HG03095 (cell line): ENCODE data around the gene TEX29.

ENCODE experiments used
- ATAC-seq: cut with Tn5 transposase; IDR thresholded peaks from one replicate; pipeline ENCODE4 v1.9.1; 2021; ENCODE audit warnings: moderate library complexity; ENCODE audit not compliant: unreplicated experiment

Gene TEX29

DNA sequence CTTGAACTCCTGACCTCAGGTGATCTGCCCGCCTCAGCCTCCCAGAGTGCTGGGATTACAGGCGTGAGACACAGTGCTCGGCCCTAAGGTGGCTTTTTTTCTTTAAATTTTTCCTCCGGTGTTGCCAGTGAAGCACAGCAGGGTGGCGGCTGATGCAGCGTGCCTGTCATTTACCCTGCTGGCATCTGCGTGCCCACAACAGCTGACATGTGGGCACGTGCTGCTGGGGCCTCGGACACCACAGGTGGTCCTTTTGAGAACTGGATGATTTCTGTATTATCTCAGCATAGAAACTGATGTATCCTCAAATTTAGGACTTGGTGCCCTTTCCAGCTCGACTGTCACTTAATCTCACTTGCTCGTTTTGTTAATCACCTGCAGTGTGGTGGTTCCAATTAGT lies 31.2 kb upstream of the TEX29 start:
- ATAC-seq = no peak

DNA sequence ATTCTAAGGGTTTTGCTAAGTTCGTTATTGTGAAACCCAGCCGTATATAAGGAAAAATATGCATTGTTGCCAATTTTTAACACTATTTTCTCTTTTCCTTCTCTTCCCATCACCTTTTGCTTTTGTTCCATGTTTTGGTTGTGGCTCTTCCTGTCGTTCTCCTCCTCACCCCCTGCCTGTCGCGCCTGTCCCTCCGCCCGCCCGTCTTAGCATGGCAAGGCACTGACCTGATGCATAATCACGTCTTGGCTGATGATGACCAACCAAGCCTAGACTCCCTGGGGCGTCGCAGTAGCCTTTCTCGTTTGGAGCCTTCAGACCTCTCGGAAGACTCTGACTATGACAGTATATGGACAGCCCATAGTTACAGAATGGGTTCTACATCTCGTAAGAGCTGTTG lies 28.5 kb upstream of the TEX29 start:
- no peak for ATAC-seq

DNA sequence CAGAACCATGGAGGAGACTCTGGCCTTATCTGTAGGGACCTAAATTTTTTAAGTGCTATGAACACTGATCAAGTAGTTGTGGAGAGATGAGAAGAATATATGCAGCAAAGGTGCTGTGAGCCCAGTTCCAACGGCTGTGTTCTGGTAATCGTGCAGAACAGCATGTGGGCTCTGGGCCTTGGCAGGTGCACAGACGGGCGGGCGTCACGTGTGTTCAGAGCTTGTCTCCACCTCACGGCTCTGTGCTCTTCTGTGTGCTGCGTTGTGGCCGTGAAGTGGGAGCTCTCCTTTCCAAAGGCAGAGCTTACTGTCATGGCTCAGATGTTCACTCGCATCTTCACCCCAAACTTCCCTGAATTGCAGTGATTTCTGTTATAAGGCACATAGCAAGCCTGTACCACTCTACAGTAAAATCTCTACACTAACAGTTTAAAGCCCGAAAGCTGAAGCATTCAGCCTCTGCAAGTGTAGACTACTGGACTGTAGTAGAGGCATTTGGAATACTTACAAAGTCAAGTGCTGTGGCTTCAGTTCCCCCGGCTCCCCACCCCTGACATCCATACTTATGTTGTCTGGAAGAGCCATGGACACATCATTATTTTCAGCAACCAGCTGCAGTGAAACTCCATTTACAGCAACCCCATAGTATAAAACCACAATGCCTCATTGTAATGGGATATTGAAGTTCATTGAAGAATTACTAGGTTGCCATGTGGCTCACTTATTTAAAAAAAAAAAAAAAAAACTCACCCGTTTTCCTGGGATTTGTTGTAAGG lies 27.5 kb upstream of the TEX29 start:
- ATAC-seq = no peak

DNA sequence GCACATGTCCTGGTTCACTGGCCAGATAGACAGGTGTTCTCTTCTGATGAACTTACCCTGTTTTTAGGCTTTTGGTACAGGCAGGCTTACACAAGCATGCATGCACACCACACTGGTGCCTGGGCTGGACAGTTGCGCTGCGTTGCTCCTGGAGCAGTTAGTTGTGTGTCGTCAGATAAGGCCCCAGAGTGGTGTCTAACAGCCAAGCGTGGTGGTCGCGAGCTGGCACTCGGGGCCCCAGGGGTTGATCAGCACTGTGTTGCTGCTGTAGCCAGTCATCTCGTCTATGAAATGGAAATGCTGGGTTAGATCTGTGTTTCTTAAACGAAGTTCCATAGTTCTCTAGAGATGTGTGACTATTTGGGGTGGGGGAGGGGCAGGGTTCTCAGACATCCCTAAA lies 24.6 kb upstream of the TEX29 start:
- ATAC-seq = no peak

DNA sequence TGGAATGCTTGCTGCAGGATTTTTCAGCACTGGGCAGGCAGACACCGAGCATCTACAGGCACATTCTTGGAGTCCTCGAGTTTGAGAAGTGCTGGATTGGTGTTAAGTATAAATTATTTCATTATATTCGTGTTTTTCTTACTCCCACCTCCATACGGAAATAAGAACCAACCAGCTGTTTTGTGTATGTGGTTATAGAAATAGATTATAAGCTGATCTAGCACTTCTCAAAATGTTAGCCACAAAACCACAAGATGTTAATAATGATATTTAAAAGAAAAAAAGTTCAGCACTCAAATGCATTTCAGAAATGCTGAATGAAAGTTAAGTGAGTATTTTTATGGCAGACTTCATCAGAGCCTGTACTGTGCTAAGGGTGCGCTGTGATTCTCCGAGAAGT lies 24.0 kb upstream of the TEX29 start:
- no peak for ATAC-seq

DNA sequence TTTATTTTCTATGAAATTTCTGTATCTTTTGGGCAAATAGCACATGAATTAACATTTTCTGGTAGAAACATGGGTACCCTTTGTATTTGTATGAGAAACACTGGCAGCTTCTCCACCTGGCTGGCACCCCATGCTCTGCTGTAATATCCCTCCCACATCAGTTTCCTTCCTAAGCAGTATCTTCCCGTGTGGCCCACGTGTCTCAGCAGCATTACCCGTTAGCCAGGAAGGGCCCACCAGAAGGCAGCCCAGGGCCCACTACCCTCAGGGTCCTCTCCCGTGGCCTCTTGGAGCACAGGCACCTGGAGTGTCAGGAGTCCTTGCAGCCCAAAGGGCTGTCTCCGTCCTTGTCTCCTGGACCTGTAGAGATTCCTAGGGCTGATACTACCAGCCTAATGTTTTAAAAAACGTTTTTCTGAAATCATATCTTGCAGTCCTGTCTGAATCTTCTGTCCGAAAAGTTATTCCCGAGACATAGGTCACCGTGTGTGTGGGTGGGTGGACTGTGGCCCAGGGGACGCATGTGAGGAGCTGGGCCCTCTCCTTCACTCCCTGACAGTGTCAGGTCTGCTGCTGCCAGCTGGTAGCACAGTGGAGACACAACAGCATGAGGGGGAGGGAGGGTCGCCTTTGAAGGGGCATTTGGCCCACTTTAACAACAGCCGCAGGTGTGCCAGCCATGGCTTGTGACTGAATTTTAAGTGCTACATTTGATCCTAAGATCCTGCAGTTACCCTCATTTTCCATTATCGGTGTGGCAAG lies 22.0 kb upstream of the TEX29 start:
- no peak for ATAC-seq

DNA sequence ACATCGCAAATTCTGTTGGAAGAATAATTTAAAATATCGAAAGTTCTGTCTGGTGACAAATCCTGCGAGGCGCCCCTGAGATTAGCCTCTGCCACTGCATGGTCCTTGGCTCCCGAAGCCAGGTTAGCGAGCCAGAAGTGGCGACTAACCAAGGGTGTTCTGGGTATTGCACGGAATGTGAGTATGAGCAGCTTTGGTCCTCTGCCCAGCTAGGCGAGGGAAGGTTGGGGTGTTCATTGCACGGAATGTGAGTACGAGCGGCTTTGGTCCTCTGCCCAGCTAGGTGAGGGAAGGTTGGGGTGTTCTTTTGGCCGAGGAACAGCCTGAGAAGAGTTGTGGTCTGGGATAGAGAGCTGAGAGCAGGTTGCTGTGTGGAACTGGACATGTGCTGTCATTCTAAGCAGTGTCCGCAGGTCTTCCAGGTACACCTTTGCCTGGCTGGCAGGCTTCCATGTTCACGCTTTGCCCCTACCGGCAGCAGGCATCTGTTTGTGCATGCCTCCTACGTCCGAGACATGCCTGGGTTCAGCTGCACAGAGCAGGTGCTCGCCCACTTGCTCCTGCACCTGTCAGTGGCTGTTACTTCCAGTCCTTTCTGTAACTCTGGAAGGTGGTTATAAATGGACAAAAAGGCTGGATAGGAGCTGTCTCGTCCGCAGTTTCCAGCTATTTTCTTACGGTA lies 18.3 kb upstream of the TEX29 start:
- ATAC-seq = no peak

DNA sequence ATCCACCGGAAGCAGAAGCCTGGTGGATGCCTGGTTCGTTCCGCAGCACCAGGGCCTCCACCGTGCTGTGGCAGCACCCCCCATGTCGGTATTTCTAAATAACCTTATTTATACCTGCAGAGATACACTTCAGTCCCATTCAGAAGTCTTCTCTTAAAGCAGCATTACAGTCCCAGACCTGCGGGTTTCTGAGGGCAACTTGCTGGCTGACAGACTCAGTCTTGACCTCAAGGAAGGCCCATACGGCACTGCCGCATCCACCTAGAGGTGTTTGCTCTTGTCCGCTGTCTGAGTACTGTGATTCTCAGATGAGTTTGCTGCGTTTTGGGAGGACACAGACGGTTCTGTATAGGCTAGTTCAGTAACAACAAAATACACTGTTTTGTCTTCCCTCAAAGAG lies 16.9 kb upstream of the TEX29 start:
- ATAC-seq = no peak

DNA sequence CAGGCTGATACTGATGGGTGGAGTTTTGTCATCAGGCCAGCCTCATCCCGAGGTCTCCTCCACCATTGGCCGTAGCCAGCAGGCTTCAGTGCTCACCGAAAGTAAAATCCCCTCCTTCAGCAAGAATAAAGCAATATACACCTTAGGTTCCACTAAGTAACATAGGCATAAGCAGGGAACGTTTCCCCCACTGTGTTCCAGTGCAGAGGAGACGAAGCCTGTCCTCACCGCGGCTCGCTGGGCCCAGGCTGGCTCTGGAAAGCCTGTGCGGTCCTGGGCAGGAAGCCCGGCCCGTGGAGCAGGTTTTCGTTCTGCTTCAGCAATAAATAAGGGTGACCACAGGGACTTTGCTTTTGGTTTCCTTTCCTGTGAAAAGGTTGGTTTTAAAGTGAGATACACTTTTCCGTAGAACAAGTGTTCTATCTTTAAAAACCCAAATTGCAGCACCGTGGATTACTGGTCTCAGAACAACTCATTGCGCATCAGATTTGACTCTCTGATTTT lies 16.3 kb upstream of the TEX29 start:
- ATAC-seq = peak; percentile 92

DNA sequence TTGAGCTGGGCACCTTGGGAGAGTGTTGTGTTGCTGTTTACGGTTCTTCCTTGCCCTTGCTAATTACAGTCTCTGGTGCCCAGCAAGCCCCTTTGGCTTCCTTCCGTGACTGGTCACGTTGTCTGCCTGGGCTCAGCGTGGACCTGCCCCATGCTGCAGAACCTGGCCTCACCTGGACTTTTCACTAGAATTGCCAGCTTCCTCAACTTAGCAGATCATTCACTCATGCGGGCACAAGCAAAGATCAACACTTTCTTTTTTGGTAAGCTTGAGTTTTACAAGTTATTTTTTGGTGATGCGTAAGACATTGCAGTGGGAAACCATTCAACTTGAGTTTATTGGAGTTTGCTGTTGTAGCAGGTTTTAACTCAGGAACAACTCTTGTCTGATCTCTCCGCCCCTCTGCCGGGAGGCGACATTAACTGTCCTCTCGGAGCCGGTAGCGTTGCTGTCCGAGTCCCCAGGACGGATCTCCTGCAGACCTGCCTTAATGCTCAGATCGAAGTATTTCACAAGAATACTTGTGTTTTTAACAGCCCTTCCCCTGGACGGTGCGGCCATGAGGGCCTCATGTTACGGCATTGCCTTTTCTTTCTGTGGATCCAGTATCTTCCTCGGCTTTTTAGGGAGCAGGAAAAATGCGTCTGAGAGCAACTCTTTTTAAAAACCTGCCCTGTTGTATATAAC lies 15.7 kb upstream of the TEX29 start:
- ATAC-seq = peak; percentile 27

DNA sequence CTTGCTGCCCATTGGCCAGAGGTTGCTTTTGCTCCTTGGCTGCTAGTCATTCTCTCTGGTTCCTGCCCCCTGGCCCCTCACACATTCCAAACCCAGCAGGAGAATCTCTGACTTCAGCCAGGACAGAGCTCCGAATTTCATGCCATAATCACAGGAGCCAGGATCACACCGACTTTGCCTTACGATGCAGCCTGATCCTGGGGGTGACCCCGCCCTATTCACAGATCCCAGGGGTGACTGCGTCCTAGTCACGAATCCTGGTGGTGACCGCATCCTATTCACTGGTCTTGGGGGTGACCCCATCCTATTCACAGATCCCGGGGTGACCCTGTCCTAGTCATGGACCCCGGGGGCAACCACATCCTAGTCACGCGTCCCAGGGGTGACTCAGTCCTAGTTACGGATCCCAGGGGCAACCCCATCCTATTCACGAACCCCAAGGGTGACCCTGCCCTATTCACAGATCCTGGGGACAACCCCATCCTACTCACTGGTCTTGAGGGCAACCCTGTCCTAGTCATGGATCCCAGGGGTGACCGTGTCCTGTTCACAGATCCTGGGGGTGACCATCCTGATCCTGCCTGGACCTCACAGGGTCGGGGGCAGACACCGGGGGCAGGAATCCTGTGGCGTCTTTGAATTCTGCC lies 7.4 kb upstream of the TEX29 start:
- no peak for ATAC-seq

DNA sequence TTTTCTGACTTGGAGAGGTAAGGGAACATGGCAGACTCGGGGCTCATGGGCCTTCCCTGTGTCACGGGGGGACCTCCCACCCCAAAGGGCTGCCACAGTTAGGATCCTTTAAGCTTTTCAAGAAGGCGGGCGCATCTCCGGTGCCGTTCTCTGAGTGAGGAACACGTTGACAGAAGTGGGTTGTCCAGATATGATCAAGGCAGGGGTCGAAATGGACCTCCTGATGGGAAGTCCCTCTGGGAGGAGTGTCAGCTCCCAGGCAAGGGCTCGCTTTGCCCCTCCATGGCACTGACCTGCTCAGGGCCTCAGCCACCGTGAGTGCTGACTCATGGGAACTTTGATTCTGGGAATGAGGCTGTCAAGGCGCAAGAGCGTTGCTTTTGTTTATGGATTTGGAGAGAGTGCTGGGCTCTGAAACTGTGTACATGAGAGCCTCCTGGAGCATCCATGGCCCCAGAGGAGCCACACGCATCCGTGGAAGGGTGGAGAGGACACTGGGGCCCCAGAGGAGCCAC lies 6.5 kb upstream of the TEX29 start:
- ATAC-seq = no peak

DNA sequence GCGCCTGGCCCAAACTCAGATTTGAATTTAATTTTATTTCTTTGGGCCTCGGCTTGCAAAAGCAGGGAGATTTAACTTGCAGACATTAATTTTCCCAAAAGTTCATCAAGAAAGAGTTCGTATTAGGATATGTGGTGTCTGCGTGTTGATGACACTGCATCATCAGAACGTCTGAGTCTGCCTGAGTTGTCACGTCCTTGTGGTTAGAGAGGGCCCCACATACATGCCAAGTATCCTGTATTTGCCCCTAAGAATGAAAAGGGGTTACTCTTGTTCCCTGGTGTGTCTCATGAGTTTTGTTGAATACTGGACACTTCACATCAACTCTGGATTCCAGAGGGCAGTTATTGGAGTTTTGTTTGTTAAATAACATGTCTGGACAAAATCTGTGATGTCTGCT lies 5.6 kb upstream of the TEX29 start:
- ATAC-seq = no peak

DNA sequence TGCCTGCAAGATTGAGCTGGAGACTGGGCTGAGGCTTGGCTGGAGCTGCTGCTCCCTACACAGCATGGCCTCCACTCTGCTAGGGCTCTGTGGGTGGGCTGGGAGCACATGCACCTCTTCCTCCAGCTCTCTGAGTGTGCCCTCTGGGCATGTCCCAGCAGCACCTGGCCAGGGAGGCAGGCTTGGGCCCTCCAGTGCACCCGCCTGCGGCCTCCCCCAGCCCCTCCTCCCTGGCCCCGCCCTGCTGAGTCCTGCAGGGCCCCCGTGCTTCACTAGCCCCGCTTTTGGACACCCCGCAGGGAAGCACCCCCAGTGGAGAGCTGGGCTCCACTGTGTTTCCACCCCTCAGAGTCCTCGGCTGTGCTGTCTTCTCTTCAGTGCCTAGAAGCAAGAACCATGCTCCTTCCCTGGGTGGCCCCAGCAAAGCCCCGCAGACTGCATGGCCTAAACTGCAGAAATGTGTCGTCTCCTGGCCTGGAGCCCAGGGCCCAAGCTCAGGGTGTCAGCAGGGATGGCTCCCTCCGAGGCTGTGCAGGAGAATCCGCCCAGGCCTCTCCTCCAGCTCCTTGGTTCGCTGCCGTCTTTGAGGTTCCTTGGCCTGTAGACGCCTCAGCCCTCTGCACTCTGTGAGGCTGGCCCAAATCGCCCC lies 5.0 kb upstream of the TEX29 start:
- ATAC-seq = no peak

DNA sequence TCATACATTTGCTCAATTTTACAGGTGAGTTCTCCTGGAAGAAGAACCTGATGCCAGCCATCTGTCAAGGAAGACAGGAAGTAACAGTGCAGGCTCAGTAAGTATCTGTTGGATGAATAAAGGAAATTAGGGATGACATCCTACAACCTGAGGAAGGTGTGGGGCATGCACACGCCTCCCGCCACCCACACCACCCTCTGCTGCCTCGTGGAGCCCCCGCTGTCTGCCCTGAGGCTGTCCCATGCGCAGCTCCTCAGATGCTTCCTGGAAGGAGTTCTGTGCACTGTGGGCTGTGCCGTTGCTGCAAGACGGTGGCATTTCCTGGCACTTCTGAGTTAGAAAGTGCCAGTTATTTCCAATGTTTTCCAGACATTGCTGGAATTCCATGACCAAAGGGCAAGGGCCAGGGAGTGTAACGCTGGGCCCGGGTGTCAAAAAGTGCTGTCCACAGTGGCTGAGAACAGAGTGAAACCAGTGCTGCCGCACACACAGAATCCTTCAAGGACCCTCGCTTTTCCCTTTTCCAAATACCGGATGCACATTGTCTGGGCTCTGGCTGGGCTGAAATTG lies 4.2 kb upstream of the TEX29 start:
- no peak for ATAC-seq

DNA sequence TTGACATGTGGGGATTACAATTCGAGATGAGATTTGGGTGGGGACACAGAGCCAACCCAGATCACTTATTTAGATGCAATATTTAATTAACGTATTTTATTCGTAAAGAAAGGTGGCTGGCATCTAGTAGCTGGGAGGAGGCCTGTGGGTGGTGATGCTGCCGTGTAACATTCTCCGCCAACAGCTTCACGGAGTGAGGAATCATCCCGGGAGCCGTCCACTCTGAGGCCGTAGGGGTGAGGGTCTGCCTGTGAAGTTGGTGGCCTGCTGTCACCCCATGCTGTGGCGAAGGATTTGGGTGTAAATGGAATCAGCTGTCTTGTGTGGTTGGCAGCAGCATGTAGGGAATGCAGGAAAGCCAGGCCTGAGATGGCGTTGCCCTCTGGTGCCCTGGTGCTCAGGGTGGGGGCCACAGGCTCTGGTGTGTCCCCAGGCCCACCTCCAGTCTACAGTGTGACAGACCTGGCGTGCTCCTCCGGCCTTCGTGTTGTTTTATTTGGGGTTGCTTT lies 3.3 kb upstream of the TEX29 start:
- ATAC-seq = no peak

DNA sequence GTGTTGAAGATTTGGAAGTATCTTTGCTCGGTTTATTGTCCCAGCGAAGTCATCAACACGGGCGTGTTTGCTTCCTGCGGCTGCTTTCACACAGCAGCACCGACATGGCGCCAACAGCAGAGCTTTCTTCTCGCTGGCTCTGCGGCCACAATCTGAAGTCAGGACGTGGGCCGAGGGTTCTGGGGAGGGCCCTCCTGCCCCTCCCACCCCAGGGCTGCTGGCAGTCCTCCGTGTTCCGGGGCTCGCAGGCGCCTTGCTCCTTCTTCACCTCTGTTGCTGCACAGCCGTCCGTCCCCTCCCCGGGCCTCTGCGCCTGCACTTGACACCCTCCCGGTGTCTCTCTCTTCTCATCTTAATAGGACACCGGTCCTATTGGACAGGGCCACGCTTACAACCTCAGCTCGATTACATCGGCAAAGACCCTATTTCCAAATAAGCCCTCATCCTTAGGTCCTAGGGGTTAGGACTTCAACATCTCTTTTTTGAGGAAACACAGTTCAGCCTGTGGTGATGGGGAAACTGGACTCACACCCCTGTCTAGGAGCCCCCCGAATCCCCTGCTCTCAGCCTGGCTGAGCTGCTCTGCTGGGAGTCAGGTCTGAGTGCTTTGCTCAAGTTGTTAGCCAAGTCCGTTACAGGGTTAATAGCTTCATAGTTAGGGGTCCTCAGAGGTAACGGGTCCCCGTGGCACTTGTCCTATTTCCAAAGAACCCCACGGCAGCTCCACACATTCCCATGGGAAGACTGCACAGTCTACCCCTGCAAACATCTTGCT lies 2.7 kb upstream of the TEX29 start:
- no peak for ATAC-seq

DNA sequence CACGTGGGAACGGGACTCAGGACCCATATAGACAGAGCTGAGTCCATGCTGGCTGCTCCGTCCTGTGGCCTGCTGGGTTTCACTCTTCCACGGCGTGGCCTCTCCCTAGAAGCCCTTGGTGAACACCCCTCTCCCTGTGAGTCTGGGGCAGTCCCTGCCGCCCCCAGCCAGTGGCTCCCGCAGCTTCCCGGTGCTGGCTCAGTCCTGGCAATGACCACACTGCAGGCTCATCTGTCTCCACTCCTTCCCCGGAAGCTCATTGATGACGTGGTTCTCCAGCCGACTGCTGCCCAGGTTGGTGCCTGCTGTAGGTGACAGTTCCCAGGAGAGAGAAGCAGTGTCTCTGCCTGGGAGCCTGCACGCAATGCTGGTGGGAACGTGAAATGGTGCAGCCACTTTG lies 2.1 kb upstream of the TEX29 start:
- ATAC-seq = no peak

DNA sequence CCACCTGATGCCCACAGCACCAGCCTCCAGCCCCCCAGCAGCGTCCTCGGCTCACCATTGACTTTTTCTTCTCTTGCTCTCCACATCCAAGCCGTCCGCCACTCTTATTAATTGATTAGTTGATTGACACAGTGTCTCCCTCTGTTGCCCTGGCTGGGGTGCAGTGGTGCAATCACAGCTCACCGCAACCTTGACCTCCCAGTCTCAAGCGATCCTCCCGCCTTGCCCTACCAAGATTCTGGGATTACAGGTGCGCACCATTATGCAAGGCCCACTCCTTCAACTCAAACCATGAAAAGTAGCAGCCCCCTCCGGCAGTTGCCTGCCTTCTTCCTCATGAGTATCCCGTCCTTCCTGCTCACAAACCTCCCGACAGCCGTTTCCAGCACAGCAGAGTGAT lies 921 bp upstream of the TEX29 start:
- ATAC-seq = no peak
